B cell (primary cell): ENCODE data around the gene SSBP3. TPM values are rescaled to one million over a fixed set of nuclear protein-coding genes. Genes with fewer than 3 reads are reported as not detected.

Experiments
- ATAC-seq: fragments of 200-7000 bp; cut with Tn5 transposase; one replicate; pipeline ENCODE4 v1.10.0; 2021; ENCODE audit warnings: low read depth, mild to moderate bottlenecking, moderate number of reproducible peaks, moderate library complexity
- CTCF ChIA-PET: fragments of 350-600 bp; sonication (Branson Sonifier 250); formaldehyde crosslinking; loops from one replicate; lab custom pipeline; 2021; ENCODE audit warnings: antibody characterized with exemption, inconsistent platforms; lab: Charles Lee
- POLR2A ChIA-PET: fragments of 350-600 bp; sonication (Branson Sonifier 250); formaldehyde crosslinking; loops from one replicate; lab custom pipeline; 2021; ENCODE audit warnings: antibody characterized with exemption; lab: Charles Lee
- DNase-seq: peaks from one replicate; pipeline ENCODE4 v3.0.0; 2013
- H2AFZ ChIP-seq: 2 replicates; pipeline ENCODE4 v1.6.1; 2012; ENCODE audit warnings: mild to moderate bottlenecking, low read depth, low read length; ENCODE audit not compliant: insufficient read depth, poor library complexity, severe bottlenecking
- H3K27ac ChIP-seq, 2 donors: 1 replicate in 1 of 2; 2 replicates in 1 of 2; pipeline ENCODE4 v1.5.1; 2012 to 2013; ENCODE audit warnings: low read length in 2 of 2, mild to moderate bottlenecking in 2 of 2, moderate library complexity in 1 of 2
- H3K27me3 ChIP-seq, 4 experiments: fragments of 200-600 bp in 1 of 4; sonication (generic) in 1 of 4; replicated peaks in 1 of 4; 1 replicate in 2 of 4; 2 replicates in 2 of 4; pipeline versions ENCODE4 v1.6.1 to v1.7.0; 2013 to 2016; ENCODE audit warnings: low read length in 3 of 4, mild to moderate bottlenecking in 2 of 4, mixed read lengths in 1 of 4, moderate library complexity in 1 of 4; ENCODE audit not compliant: insufficient read depth in 4 of 4, control insufficient read depth in 3 of 4; ENCODE audit errors: control extremely low read depth in 1 of 4
- H3K36me3 ChIP-seq, 2 experiments: replicated peaks in 1 of 2; 1 replicate in 1 of 2; 2 replicates in 1 of 2; pipeline versions ENCODE4 v1.6.1 to v1.7.1; 2013; ENCODE audit warnings: low read length in 1 of 2; ENCODE audit not compliant: insufficient read depth in 2 of 2, control insufficient read depth in 1 of 2; ENCODE audit errors: control extremely low read depth in 1 of 2, extremely low read depth in 1 of 2
- H3K4me1 ChIP-seq, 2 donors: fragments of 200-600 bp in 1 of 2; sonication (generic) in 1 of 2; 1 replicate in 1 of 2; 2 replicates in 1 of 2; pipeline versions ENCODE4 v1.5.1 to v1.6.1; 2013 to 2017; ENCODE audit warnings: low read length in 2 of 2; ENCODE audit not compliant: control insufficient read depth in 2 of 2, insufficient read depth in 2 of 2
- H3K4me2 ChIP-seq: replicated peaks from 2 replicates; pipeline ENCODE3; 2012; ENCODE audit warnings: mild to moderate bottlenecking, low read depth, low read length; ENCODE audit not compliant: poor library complexity, severe bottlenecking
- H3K4me3 ChIP-seq, 5 experiments: fragments of 200-600 bp in 1 of 5; sonication (generic) in 1 of 5; 1 replicate in 3 of 5; 2 replicates in 2 of 5; pipeline versions ENCODE4 v1.5.1 to v1.7.0; 2011 to 2016; ENCODE audit warnings: low read length in 4 of 5, mild to moderate bottlenecking in 4 of 5, low read depth in 2 of 5, control low read depth in 1 of 5, moderate library complexity in 1 of 5; ENCODE audit not compliant: insufficient read depth in 1 of 5; ENCODE audit errors: control extremely low read depth in 1 of 5, extremely low read depth in 1 of 5
- H3K79me2 ChIP-seq: fragments of 200-600 bp; sonication (generic); one replicate; pipeline ENCODE4 v1.6.0; 2016; ENCODE audit warnings: low read length; ENCODE audit not compliant: control insufficient read depth, insufficient read depth
- H3K9ac ChIP-seq: fragments of 200-600 bp; sonication (generic); 2 replicates; pipeline ENCODE4 v1.6.1; 2017; ENCODE audit warnings: mild to moderate bottlenecking, low read length, moderate library complexity
- H3K9me3 ChIP-seq, 3 donors: one replicate each; pipeline versions ENCODE4 v1.6.1 to v1.7.1; 2013; ENCODE audit warnings: low read length in 2 of 3; ENCODE audit not compliant: control insufficient read depth in 2 of 3, insufficient read depth in 1 of 3; ENCODE audit errors: control extremely low read depth in 1 of 3
- H4K20me1 ChIP-seq: 2 replicates; pipeline ENCODE4 v1.6.0; 2012; ENCODE audit warnings: mild to moderate bottlenecking, low read length; ENCODE audit not compliant: insufficient read depth, control insufficient read depth, poor library complexity, severe bottlenecking
- H3K27ac Mint-ChIP-seq: one replicate; pipeline ENCODE4 v1.8.0; 2021; ENCODE audit warnings: mixed read lengths
- H3K27me3 Mint-ChIP-seq: one replicate; pipeline ENCODE4 v1.8.0; 2021; ENCODE audit warnings: mixed read lengths
- H3K4me1 Mint-ChIP-seq: one replicate; pipeline ENCODE4 v1.8.0; 2021; ENCODE audit warnings: mixed read lengths
- H3K4me3 Mint-ChIP-seq: one replicate; pipeline ENCODE4 v1.8.0; 2021; ENCODE audit warnings: mixed read lengths
- H3K9me3 Mint-ChIP-seq: one replicate; pipeline ENCODE4 v1.8.0; 2022; ENCODE audit warnings: mixed read lengths; ENCODE audit not compliant: insufficient read depth
- CTCF ChIP-seq: fragments of 200-600 bp; IDR thresholded peaks from one replicate; pipeline ENCODE4 v1.8.0; 2022; ENCODE audit warnings: antibody characterized with exemption, mild to moderate bottlenecking
- EZH2 ChIP-seq: IDR thresholded peaks from 2 replicates; pipeline ENCODE4 v1.6.1; 2012; ENCODE audit warnings: borderline replicate concordance, low read depth, mild to moderate bottlenecking, moderate library complexity, low read length; ENCODE audit not compliant: insufficient read depth, poor library complexity, severe bottlenecking
- WGBS: methylation state at CpG from one replicate; pipeline ENCODE4 v1.1.5; 2013; ENCODE audit warnings: missing lambda C conversion rate; ENCODE audit not compliant: insufficient coverage; 5-methylcytosine and 5-hydroxymethylcytosine counted together
- intact Hi-C: fragments of 100-400 bp; cut with micrococcal nuclease; formaldehyde crosslinking; loops from one replicate; pipeline ENCODE4 v1.10.0; 2022
- polyA plus RNA-seq: library from polyadenylated mRNA; depleted of rRNA; stranded (reverse); fragments of >200 nt; gene quantifications from 2 replicates; pipeline ENCODE4 v1.2.3, GENCODE V29; 2012
- total RNA-seq, 2 donors: library from RNA; stranded (reverse); fragments of 120-200 nt in 1 of 2; gene quantifications; 1 replicate in 1 of 2; 2 replicates in 1 of 2; pipeline versions ENCODE4 v1.2.3 to v1.2.4, GENCODE V29; 2013 to 2022

SSBP3 gene
- total and polyA plus RNA-seq, 2 donors (not counting 1 experiment from before 2014, with no cell fraction given): 16.9 to 30.7 TPM

DNA sequence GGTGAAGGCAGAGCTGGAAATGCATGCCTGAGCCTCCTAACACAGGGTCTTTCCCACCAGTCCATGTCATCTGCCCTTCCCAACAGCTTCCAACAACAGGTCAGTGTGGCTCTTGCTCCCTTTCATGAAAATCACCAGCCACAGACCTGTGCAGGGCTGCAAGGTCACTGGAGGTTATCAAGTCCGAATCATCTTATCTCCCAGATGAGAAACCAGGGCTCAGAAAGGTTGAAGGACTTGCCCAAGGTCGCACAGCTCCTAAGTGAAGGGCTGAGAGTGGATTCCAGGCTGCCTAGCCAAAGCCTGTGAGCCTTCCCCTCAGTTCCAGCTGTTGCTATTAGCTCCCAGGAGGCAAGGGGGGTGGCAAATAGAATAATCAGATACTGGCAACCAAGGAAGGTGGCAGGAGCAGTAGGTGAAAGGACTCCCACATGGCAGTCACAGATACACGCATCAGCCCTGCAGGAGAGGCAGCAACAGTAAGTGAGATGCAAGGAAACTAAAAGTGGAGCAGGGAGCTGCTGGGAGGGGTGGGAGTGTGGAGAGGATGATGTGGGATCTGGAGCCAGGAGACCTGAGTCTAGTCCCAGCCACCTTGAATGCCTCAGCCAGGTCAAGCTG lies 74.2 kb downstream of the SSBP3 start:
- intact Hi-C loops: no loop called here
- 100% methylated on average over 3 of the region's 3 CpGs for WGBS
- peaks cover 33% of the 10 kb centered on the region for H3K4me1 Mint-ChIP-seq
- Histone ChIP-seq H3K4me2 (no peak overlapping the region), H3K9ac (no peak overlapping the region), H3K27me3 (no peaks in the 10 kb centered on the region), H3K79me2 (no peaks in the 10 kb centered on the region), H4K20me1 (no peaks in the 10 kb centered on the region), H3K4me1 (peaks cover 0 to 9% of the 10 kb centered on the region in 2 donors), H3K4me3 (no peak overlapping the region), H3K36me3 (no peaks in the 10 kb centered on the region), H2AFZ (no peak overlapping the region), H3K9me3 (no peaks in the 10 kb centered on the region), H3K27ac (no peak overlapping the region)
- CTCF ChIA-PET: no interaction called here
- ATAC-seq (no peak), DNase-seq (no peak)
- H3K9me3 Mint-ChIP-seq: no peaks in the 10 kb centered on the region
- no peak overlapping the region for H3K27ac Mint-ChIP-seq
- H3K27me3 Mint-ChIP-seq: no peaks in the 10 kb centered on the region
- POLR2A ChIA-PET: no interaction called here
- no peak for TF ChIP-seq EZH2
- no peak for TF ChIP-seq CTCF
- no peak overlapping the region for H3K4me3 Mint-ChIP-seq

DNA sequence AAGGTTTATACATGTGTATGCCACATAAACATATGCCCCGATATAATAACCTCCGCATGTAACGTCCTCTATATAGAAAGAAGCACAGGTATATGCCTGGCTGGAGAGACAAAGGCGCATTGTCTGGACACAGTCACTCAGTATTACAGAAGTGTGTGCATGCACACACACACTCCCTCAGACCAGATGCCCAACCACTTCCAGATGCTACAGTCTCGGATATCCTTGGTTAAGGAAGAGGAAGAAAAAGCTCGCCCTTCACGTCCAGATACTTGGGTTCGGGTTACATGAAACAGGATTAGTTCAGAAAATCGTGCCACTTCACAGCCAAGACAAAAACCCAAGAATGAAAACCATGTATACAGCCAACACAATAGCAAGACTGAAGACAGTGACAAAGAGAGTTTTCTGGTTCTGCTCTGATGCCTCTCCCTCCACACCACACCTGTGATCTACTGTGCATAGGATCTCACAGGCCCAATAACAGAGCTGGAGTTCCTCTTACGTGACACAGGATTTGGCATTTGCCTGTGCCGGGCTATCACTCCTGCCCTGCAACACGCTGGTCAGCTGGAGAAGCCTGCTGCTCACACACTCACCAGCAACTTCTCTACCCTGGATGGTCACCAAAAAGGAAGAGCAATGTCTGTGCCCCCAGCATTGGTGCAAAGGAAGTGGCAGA lies 75.0 kb downstream of the SSBP3 start:
- no peaks in the 10 kb centered on the region for H3K27me3 ChIP-seq
- no peak overlapping the region for H3K4me3 Mint-ChIP-seq
- ATAC-seq (no peak), DNase-seq (no peak)
- no peaks in the 10 kb centered on the region for H4K20me1 ChIP-seq
- H3K4me1 ChIP-seq: peaks cover 0 to 9% of the 10 kb centered on the region in 2 donors
- no peaks in the 10 kb centered on the region for H3K79me2 ChIP-seq
- no peak overlapping the region for H3K4me3 ChIP-seq
- H3K9ac ChIP-seq: no peak overlapping the region
- H3K27ac Mint-ChIP-seq: no peak overlapping the region
- ChIA-PET CTCF (no interaction called here), POLR2A (no interaction called here)
- no peak overlapping the region for H2AFZ ChIP-seq
- TF ChIP-seq CTCF (no peak), EZH2 (no peak)
- H3K4me1 Mint-ChIP-seq: peaks cover 32% of the 10 kb centered on the region
- H3K27ac ChIP-seq: no peak overlapping the region
- H3K9me3 Mint-ChIP-seq: no peaks in the 10 kb centered on the region
- no peaks in the 10 kb centered on the region for H3K9me3 ChIP-seq
- 61% methylated on average over 5 of the region's 12 CpGs for WGBS
- H3K36me3 ChIP-seq: no peaks in the 10 kb centered on the region
- H3K4me2 ChIP-seq: no peak overlapping the region
- H3K27me3 Mint-ChIP-seq: no peaks in the 10 kb centered on the region
- intact Hi-C loops: no loop called here
